ENCODE results near the gene SLC22A1. TPM values are rescaled to one million over a fixed set of nuclear protein-coding genes. Genes with fewer than 3 reads are reported as not detected.
A peak's percentile ranks its signal among the peaks of the same experiment; 100 is the strongest.

The SLC22A1 gene
- polyA plus RNA-seq, 1 of the 3 experiments (the other 2 are of a cell fraction), result 0.20 TPM

DNA sequence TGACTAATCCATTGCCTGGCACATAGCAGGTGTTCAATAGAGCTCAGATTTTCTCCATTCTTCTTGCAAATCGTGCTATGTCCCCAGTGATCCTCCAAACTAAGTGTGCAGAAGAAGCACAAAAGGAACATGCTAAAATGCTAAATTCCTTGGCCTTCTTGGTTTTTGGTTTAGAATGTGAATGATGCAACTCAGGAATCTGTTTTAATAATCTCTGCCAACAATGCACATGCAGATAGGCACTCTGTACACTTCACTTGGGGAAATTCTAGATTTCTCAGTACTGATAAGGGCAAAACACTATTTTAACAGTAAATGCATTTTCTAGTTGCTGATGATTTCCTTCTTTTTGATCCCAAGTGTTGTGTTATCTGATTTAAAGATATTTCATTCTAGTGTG lies 35.2 kb downstream of the SLC22A1 start:
- Histone ChIP-seq H3K4me3 (ENCODE audit: low read depth in 2 of 2, low read length in 1 of 2) (no peak overlapping the region), H3F3A (replicated peaks; ENCODE audit: insufficient read depth) (no peaks in the 10 kb centered on the region), H3K27ac (ENCODE audit: low read depth in 2 of 2, low read length in 1 of 2) (no peak overlapping the region), H3K27me3 (ENCODE audit: insufficient read depth) (no peaks in the 10 kb centered on the region), H3K4me2 (no peak overlapping the region), H3K9me2 (no peaks in the 10 kb centered on the region), H3K4me1 (ENCODE audit: control insufficient read depth in 1 of 2, insufficient read depth in 2 of 2, low read depth in 1 of 2, low read length in 1 of 2) (peaks cover 0 to 8% of the 10 kb centered on the region in 2 experiments; a peak in 1 of 4 replicates), H3K79me2 (ENCODE audit: insufficient read depth) (no peaks in the 10 kb centered on the region), H3K9me3 (no peaks in the 10 kb centered on the region), H4K20me1 (ENCODE audit: insufficient read depth) (no peaks in the 10 kb centered on the region), H3K9ac (no peak overlapping the region), H2AFZ (ENCODE audit: low read depth) (no peak overlapping the region), H3K36me3 (replicated peaks in 1 of 2; ENCODE audit: control insufficient read depth in 1 of 2, insufficient read depth in 2 of 2, low read length in 1 of 2) (no peaks in the 10 kb centered on the region)
- WGBS (ENCODE audit: low lambda C conversion rate), result 5% methylated on average over 1 of the region's 1 CpG
- TF ChIP-seq FOXJ3 (CRISPR knock-in tag; IDR thresholded peaks at IDR 0.05) (no peak), JUND (IDR thresholded peaks at IDR 0.05) (no peak), YY1 (IDR thresholded peaks at IDR 0.05; ENCODE audit: low read depth) (no peak), GATA2 (CRISPR knock-in tag; IDR thresholded peaks at IDR 0.05) (no peak), NFIC (IDR thresholded peaks at IDR 0.05; ENCODE audit: borderline replicate concordance) (no peak), MXI1 (IDR thresholded peaks at IDR 0.05; ENCODE audit: low read depth, low read length) (no peak), EZH2phosphoT487 (IDR thresholded peaks at IDR 0.05; ENCODE audit: borderline replicate concordance, low read depth) (no peak), FOSL2 (IDR thresholded peaks at IDR 0.05; ENCODE audit: borderline replicate concordance, low read depth) (no peak)
- TF ChIP-seq, protein P1, sequence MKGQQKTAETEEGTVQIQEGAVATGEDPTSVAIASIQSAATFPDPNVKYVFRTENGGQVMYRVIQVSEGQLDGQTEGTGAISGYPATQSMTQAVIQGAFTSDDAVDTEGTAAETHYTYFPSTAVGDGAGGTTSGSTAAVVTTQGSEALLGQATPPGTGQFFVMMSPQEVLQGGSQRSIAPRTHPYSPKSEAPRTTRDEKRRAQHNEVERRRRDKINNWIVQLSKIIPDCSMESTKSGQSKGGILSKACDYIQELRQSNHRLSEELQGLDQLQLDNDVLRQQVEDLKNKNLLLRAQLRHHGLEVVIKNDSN (IDR thresholded peaks at IDR 0.05; ENCODE audit: borderline replicate concordance, low read depth), result no peak
- DNase-seq, result no peak
- POLR2A ChIA-PET, result no interaction called here
- CTCF ChIA-PET, result interaction anchor here (0.8 kb wide), 1 partner anchor 19 kb away, joined by 5 read pairs; no protein-coding TSS in a partner anchor

DNA sequence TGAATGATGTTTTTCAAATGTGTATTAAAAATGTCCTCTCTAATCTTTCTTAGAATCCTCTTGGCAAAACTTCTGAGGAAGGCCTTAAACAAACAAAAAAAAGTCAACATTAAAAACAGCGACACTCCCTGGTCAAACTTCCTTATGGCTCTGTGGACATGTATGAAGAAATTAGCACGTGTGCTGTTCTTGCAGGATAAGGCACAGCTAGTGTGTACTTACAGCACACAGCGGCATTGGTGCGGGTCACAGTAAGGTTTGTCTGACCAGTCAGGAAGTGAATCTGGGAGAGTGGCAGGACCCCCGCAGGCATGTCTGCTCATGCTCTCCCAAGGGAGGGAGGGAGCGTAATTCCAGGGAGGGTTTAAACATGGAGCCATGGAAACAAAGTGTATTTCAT lies 38.8 kb downstream of the SLC22A1 start:
- peaks cover 0 to 8% of the 10 kb centered on the region in 2 experiments; a peak in 1 of 4 replicates for H3K4me1 ChIP-seq (ENCODE audit: control insufficient read depth in 1 of 2, insufficient read depth in 2 of 2, low read depth in 1 of 2, low read length in 1 of 2)
- H3K9ac ChIP-seq, result no peak overlapping the region
- ChIA-PET CTCF (no interaction called here), POLR2A (no interaction called here)
- H3K9me3 ChIP-seq, result no peaks in the 10 kb centered on the region
- no peaks in the 10 kb centered on the region; the same call in 1 of the 2 replicates for H3K27me3 ChIP-seq (ENCODE audit: insufficient read depth)
- no peaks in the 10 kb centered on the region for H3F3A ChIP-seq (replicated peaks; ENCODE audit: insufficient read depth)
- H3K9me2 ChIP-seq, result no peaks in the 10 kb centered on the region
- H3K4me2 ChIP-seq, result no peak overlapping the region
- no peaks in the 10 kb centered on the region for H3K79me2 ChIP-seq (ENCODE audit: insufficient read depth)
- no peak for DNase-seq
- WGBS (ENCODE audit: low lambda C conversion rate), result 52% methylated on average over 6 of the region's 6 CpGs
- H3K27ac ChIP-seq (ENCODE audit: low read depth in 2 of 2, low read length in 1 of 2), result no peak overlapping the region
- no peak overlapping the region for H3K4me3 ChIP-seq (ENCODE audit: low read depth in 2 of 2, low read length in 1 of 2)
- TF ChIP-seq, protein P2, sequence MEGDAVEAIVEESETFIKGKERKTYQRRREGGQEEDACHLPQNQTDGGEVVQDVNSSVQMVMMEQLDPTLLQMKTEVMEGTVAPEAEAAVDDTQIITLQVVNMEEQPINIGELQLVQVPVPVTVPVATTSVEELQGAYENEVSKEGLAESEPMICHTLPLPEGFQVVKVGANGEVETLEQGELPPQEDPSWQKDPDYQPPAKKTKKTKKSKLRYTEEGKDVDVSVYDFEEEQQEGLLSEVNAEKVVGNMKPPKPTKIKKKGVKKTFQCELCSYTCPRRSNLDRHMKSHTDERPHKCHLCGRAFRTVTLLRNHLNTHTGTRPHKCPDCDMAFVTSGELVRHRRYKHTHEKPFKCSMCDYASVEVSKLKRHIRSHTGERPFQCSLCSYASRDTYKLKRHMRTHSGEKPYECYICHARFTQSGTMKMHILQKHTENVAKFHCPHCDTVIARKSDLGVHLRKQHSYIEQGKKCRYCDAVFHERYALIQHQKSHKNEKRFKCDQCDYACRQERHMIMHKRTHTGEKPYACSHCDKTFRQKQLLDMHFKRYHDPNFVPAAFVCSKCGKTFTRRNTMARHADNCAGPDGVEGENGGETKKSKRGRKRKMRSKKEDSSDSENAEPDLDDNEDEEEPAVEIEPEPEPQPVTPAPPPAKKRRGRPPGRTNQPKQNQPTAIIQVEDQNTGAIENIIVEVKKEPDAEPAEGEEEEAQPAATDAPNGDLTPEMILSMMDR (IDR thresholded peaks at IDR 0.05), result 0 out of 2 replicates have a peak, but pooled peaks have one; percentile 23
- no peak for TF ChIP-seq TAF1 (IDR thresholded peaks at IDR 0.05; ENCODE audit: borderline replicate concordance, low read depth, low read length)
- H4K20me1 ChIP-seq (ENCODE audit: insufficient read depth), result no peaks in the 10 kb centered on the region
- no peak overlapping the region for H2AFZ ChIP-seq (ENCODE audit: low read depth)
- no peaks in the 10 kb centered on the region for H3K36me3 ChIP-seq (replicated peaks in 1 of 2; ENCODE audit: control insufficient read depth in 1 of 2, insufficient read depth in 2 of 2, low read length in 1 of 2)
